SK-N-MC (cell line): ENCODE measurements around the gene FGF2.

Source experiments
- EZH2 ChIP-seq: fragments of 200-600 bp; sonication (generic); IDR thresholded peaks from one replicate; pipeline ENCODE4 v1.6.1; 2017; ENCODE audit warnings: antibody characterized with exemption
- POLR2AphosphoS5 ChIP-seq: IDR thresholded peaks from 2 replicates; pipeline ENCODE4 v1.6.1; 2012; ENCODE audit warnings: mild to moderate bottlenecking, low read depth, low read length, borderline replicate concordance

DNA sequence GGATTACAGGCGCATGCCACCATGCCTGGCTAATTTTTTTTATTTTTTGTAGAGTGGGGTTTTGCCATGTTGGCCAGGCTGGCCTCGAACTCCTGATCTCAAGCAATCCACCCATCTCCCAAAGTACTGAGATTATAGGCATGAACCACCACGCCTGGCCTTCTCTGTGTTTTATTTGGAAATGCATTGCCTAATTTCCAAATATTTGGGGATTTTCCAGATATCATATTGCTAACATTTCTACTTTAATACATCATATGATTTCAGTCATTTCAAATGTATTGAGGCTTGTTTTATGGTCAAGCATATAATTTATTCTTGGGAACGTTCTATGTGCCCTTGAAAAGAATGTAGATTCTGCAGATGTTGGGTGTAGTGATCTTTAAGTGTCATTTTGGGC lies 38.8 kb downstream of the FGF2 start:
- TF ChIP-seq POLR2AphosphoS5 (no peak), EZH2 (no peak)
